AG04450 (cell line): Measurements from ENCODE around the gene VPS18. TPM values are rescaled to one million over a fixed set of nuclear protein-coding genes. Genes with fewer than 3 reads are reported as not detected.
A peak's percentile ranks its signal among the peaks of the same experiment; 100 is the strongest.

Experiments
- CTCF ChIA-PET: fragments of 300-600, 350-600 bp; formaldehyde crosslinking; extraction: SDS; loops from one replicate; lab custom pipeline; 2022; ENCODE audit warnings: antibody characterized with exemption, inconsistent platforms; lab: Charles Lee
- POLR2A ChIA-PET: fragments of 350-600 bp; formaldehyde crosslinking; extraction: SDS; loops from one replicate; lab custom pipeline; 2021; ENCODE audit warnings: antibody characterized with exemption, inconsistent platforms; lab: Yijun Ruan, JAX
- DNase-seq: peaks from one replicate; pipeline ENCODE4 v3.0.0-alpha.2; 2011; ENCODE audit warnings: low read depth, low spot score
- H3K27ac ChIP-seq: one replicate; pipeline ENCODE4 v1.5.1; 2012; ENCODE audit warnings: low read depth, low read length, control low read depth
- H3K27me3 ChIP-seq: one replicate; pipeline ENCODE4 v1.6.0; 2012; ENCODE audit warnings: low read length; ENCODE audit not compliant: control insufficient read depth, insufficient read depth
- H3K4me3 ChIP-seq: 2 replicates; pipeline ENCODE4 v1.5.1; 2011; ENCODE audit warnings: mild to moderate bottlenecking, low read depth, low read length, control low read depth
- H3K9me3 ChIP-seq: 2 replicates; pipeline ENCODE4 v1.5.1; 2012; ENCODE audit warnings: low read length; ENCODE audit not compliant: control insufficient read depth, insufficient read depth
- polyA minus RNA-seq: library from RNA; depleted of rRNA, polyadenylated mRNA; stranded (reverse); fragments of >200 nt; gene quantifications from 2 replicates; pipeline ENCODE4 v1.2.3, GENCODE V29; 2011; rRNA and poly(A)+ RNA removed
- polyA plus RNA-seq: library from polyadenylated mRNA; depleted of rRNA; stranded (reverse); fragments of >200 nt; gene quantifications from 2 replicates; pipeline ENCODE4 v1.2.3, GENCODE V29; 2011; rRNA removed
- TF ChIP-seq, protein P1 (sequence below): IDR thresholded peaks from 2 replicates; pipeline ENCODE4 v1.5.1; 2011; ENCODE audit warnings: low read depth, low read length, control low read depth, inconsistent platforms

VPS18 gene, protein sequence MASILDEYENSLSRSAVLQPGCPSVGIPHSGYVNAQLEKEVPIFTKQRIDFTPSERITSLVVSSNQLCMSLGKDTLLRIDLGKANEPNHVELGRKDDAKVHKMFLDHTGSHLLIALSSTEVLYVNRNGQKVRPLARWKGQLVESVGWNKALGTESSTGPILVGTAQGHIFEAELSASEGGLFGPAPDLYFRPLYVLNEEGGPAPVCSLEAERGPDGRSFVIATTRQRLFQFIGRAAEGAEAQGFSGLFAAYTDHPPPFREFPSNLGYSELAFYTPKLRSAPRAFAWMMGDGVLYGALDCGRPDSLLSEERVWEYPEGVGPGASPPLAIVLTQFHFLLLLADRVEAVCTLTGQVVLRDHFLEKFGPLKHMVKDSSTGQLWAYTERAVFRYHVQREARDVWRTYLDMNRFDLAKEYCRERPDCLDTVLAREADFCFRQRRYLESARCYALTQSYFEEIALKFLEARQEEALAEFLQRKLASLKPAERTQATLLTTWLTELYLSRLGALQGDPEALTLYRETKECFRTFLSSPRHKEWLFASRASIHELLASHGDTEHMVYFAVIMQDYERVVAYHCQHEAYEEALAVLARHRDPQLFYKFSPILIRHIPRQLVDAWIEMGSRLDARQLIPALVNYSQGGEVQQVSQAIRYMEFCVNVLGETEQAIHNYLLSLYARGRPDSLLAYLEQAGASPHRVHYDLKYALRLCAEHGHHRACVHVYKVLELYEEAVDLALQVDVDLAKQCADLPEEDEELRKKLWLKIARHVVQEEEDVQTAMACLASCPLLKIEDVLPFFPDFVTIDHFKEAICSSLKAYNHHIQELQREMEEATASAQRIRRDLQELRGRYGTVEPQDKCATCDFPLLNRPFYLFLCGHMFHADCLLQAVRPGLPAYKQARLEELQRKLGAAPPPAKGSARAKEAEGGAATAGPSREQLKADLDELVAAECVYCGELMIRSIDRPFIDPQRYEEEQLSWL
- polyA plus RNA-seq (18.7 and 25.7 TPM in 2 replicates), polyA minus RNA-seq (51.0 and 79.5 TPM in 2 replicates)

DNA sequence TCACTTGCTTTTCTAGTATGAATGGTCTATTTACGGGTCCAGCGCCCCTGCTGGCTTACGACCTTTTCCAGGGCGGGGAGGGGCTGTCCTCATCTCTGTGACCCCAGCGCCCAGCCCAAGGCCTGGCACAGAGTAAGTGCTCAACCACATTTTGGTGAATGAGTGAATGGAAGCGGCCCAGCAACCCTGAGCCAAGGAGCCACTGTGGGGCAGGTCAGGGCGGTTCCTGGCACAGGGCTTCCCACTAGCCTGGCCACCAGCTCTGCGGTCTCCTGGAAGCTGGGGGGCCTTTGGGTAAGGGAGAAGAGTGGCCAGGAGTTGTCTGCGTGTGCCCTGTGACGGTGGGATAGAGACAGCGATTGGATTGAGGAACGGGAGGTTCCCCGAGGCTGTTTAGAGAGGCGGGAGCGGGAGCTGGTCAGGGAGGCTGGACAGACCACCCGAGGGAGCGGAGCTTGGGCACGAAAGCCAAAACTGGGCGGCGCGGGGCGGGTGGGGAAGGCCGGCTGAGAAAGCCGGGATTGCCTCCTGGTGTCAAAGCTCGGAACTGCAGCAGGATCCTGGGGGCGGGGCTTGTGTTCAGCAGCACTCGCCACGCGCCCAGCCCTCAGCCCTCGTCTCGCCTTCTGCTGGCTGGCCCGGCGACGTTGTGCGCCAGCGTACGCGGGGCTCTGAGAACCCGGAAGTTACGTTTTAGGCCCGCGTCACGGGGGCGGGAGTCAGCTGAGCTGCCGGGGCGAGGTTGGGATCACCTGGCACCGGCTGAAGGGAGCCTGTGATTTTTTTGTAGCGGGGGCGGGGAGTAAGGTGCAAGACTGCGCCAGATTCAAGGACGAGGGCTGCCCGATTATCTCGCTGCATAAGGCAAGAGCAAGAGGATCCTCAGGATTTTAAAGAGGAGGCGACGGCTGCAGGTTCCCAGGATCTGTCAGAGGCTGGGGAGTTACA is at the start of gene VPS18:
Gene VPS18, plus strand, starts transcription at position 718 of the 948 bp plus-strand sequence. CDS start 319 bp downstream, outside the sequence.
- TF ChIP-seq, protein P1, sequence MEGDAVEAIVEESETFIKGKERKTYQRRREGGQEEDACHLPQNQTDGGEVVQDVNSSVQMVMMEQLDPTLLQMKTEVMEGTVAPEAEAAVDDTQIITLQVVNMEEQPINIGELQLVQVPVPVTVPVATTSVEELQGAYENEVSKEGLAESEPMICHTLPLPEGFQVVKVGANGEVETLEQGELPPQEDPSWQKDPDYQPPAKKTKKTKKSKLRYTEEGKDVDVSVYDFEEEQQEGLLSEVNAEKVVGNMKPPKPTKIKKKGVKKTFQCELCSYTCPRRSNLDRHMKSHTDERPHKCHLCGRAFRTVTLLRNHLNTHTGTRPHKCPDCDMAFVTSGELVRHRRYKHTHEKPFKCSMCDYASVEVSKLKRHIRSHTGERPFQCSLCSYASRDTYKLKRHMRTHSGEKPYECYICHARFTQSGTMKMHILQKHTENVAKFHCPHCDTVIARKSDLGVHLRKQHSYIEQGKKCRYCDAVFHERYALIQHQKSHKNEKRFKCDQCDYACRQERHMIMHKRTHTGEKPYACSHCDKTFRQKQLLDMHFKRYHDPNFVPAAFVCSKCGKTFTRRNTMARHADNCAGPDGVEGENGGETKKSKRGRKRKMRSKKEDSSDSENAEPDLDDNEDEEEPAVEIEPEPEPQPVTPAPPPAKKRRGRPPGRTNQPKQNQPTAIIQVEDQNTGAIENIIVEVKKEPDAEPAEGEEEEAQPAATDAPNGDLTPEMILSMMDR = peak; percentile 83
- Histone ChIP-seq H3K27ac (peak within 1 kb of the TSS; percentile 96), H3K9me3 (no peaks in the 10 kb centered on the region; the same call in 1 of the 2 replicates), H3K27me3 (no peaks in the 10 kb centered on the region), H3K4me3 (peak within 1 kb of the TSS; percentile 87)
- CTCF ChIA-PET = interaction anchor here (0.6 to 3.1 kb wide), 36 partner anchors 10 to 470 kb away, joined by 3 to 121 read pairs (median 4); partner anchors contain the start of genes CCDC32, RAD51, RHOV and RPUSD2
- DNase-seq = peak; percentile 94
- POLR2A ChIA-PET = interaction anchor here (0.6 to 1.8 kb wide), 14 partner anchors 12 to 325 kb away, joined by 3 to 14 read pairs (median 4); partner anchors contain the start of genes CHAC1, RAD51 and RPUSD2

DNA sequence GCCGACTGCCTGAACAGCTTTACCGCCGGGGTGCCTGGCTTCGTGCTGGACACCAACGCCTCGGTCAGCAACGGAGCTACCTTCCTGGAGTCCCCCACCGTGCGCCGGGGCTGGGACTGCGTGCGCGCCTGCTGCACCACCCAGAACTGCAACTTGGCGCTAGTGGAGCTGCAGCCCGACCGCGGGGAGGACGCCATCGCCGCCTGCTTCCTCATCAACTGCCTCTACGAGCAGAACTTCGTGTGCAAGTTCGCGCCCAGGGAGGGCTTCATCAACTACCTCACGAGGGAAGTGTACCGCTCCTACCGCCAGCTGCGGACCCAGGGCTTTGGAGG is 49.6 kb upstream of the VPS18 start:
- Histone ChIP-seq H3K4me3 (peak overlapping the region; percentile 39), H3K27me3 (peaks cover 37% of the 10 kb centered on the region), H3K27ac (no peak overlapping the region), H3K9me3 (no peaks in the 10 kb centered on the region)
- ChIA-PET CTCF (interaction anchor here (0.9 to 1.5 kb wide), 2 partner anchors 11 to 13 kb away, joined by 4 to 8 read pairs; no protein-coding TSS in a partner anchor), POLR2A (no interaction called here)
- no peak for DNase-seq
- TF ChIP-seq, protein P1 = no peak

DNA sequence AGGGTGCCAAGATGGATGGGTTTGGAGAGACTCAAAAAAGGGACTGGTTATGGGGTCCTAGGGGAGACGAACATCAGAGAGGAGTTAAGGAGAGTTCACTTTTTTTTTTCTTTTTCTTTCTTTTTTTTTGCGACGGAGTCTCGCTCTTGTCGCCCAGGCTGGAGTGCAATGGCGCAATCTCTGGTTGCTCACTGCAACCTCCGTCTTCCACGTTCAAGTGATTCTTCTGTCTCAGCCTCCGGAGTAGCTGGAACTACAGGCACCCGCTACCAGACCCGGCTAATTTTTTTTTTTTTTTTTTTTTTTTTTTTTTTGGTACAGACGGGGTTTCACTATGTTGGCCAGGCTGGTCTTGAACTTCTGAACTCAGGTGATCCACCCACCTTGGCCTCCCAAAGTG is 49.2 kb upstream of the VPS18 start:
- DNase-seq = no peak
- H3K27ac ChIP-seq = no peak overlapping the region
- ChIA-PET POLR2A (no interaction called here), CTCF (interaction anchor here (1.5 kb wide), 1 partner anchor 13 kb away, joined by 8 read pairs; no protein-coding TSS in a partner anchor)
- TF ChIP-seq, protein P1 = no peak
- peaks cover 38% of the 10 kb centered on the region for H3K27me3 ChIP-seq
- H3K9me3 ChIP-seq = no peaks in the 10 kb centered on the region
- peak overlapping the region; percentile 39 for H3K4me3 ChIP-seq

DNA sequence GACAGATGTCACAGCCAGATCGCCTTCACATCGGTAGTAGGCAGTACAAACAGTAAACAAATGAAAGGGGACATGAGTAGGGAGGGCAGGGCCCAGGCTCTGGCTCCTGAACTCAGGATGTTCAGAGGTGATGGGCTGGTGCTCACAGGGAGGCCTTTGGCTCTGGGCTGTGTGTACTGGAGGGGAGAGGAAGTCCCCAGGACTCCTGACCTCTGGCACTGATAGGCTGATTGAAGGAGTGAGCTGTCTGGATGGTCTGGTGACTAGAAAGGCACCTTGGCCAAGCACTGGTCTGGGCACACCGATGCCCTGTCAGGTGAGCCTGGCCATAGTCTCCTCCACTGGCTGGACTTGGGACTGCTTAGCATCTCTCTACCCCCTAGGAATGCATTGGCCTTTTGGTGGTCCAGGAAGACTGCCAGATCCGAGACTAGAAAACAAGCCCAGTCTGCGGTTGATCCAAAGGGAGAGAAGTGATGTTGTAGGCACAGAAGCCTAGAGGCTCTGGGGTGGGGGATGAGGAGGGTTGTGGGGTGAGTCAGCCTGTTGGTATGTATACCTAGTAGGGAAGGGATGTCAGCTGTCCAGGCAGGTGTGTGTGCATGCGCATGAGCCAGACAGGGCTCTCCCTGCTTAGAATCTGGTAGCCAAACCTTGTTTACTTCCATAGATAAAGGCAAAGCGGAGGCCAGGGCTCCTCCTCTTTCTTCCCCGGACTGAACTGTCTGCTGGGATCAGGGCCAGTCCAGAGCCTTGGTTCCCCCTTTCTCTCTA is 48.6 kb upstream of the VPS18 start:
- TF ChIP-seq, protein P1 = no peak
- ChIA-PET CTCF (interaction anchor here (5.4 kb wide), 1 partner anchor 13 kb away, joined by 44 read pairs; no protein-coding TSS in a partner anchor), POLR2A (no interaction called here)
- Histone ChIP-seq H3K27me3 (peaks cover 43% of the 10 kb centered on the region), H3K9me3 (no peaks in the 10 kb centered on the region), H3K27ac (no peak overlapping the region), H3K4me3 (no peak overlapping the region)
- no peak for DNase-seq
